Measurements from ENCODE around the gene ZNF112. TPM values are rescaled to one million over a fixed set of nuclear protein-coding genes. Genes with fewer than 3 reads are reported as not detected.

Gene ZNF112
- total and polyA plus RNA-seq, 2 experiments from 2014 or later, result 2.6 to 8.8 TPM

- H3K9me3 ChIP-seq (ENCODE audit: low read depth), result peaks cover 6% of the 10 kb centered on the region
- no peaks in the 10 kb centered on the region for H4K20me1 ChIP-seq (ENCODE audit: insufficient read depth, poor library complexity, severe bottlenecking)
- H3K27me3 ChIP-seq, result no peaks in the 10 kb centered on the region
- no peaks in the 10 kb centered on the region for H3K4me1 ChIP-seq (ENCODE audit: insufficient read depth)
- TF ChIP-seq CTCF (IDR thresholded peaks at IDR 0.05; ENCODE audit: poor library complexity), result no peak
- TF ChIP-seq EZH2phosphoT487 (IDR thresholded peaks at IDR 0.05; ENCODE audit: low read depth, severe bottlenecking, unreplicated experiment), result no peak
- no peak overlapping the region for H3K27ac ChIP-seq
- no peak overlapping the region for H2AFZ ChIP-seq
- H3K4me3 ChIP-seq, result no peak overlapping the region
- H3K79me2 ChIP-seq, result no peaks in the 10 kb centered on the region
- H3K9me2 ChIP-seq (replicated peaks; ENCODE audit: insufficient read depth), result no peaks in the 10 kb centered on the region
- peak overlapping the region; percentile 28 for H3K4me2 ChIP-seq
- 61% methylated on average over 4 of the region's 4 CpGs for WGBS (ENCODE audit: low lambda C conversion rate, missing lambda C conversion rate)
- no peak for DNase-seq (ENCODE audit: low spot score)
- H3K36me3 ChIP-seq (replicated peaks; ENCODE audit: insufficient read depth, low read depth), result peaks cover 10% of the 10 kb centered on the region
Observed at GRCh38 chr19:44284968-44285367, 71.5 kb downstream of the ZNF112 start.

GRCh38 chr19:44282846-44283245 is 73.6 kb downstream of the ZNF112 start:
- no peaks in the 10 kb centered on the region for H4K20me1 ChIP-seq (ENCODE audit: insufficient read depth, poor library complexity, severe bottlenecking)
- TF ChIP-seq EZH2 (IDR thresholded peaks at IDR 0.05; ENCODE audit: borderline replicate concordance), result no peak
- TF ChIP-seq EZH2phosphoT487 (IDR thresholded peaks at IDR 0.05; ENCODE audit: low read depth, severe bottlenecking, unreplicated experiment), result no peak
- TF ChIP-seq CTCF (IDR thresholded peaks at IDR 0.05; ENCODE audit: poor library complexity), result no peak
- no peaks in the 10 kb centered on the region for H3K9me2 ChIP-seq (replicated peaks; ENCODE audit: insufficient read depth)
- no peaks in the 10 kb centered on the region for H3K79me2 ChIP-seq
- H3K36me3 ChIP-seq (replicated peaks; ENCODE audit: insufficient read depth, low read depth), result peaks cover 6% of the 10 kb centered on the region
- no peak overlapping the region for H3K4me2 ChIP-seq
- DNase-seq (ENCODE audit: low spot score), result no peak
- no peak overlapping the region for H2AFZ ChIP-seq
- 91% methylated on average over 3 of the region's 3 CpGs for WGBS (ENCODE audit: low lambda C conversion rate, missing lambda C conversion rate)
- H3K27me3 ChIP-seq, result no peaks in the 10 kb centered on the region
- H3K9me3 ChIP-seq (ENCODE audit: low read depth), result peaks cover 2% of the 10 kb centered on the region
- no peaks in the 10 kb centered on the region for H3K4me1 ChIP-seq (ENCODE audit: insufficient read depth)
- no peak overlapping the region for H3K4me3 ChIP-seq
- no peak overlapping the region for H3K27ac ChIP-seq

GRCh38 chr19:44280916-44281315 is 75.6 kb downstream of the ZNF112 start:
- no peaks in the 10 kb centered on the region for H3K9me3 ChIP-seq (ENCODE audit: low read depth)
- no peaks in the 10 kb centered on the region for H3K27me3 ChIP-seq
- H3K9me2 ChIP-seq (replicated peaks; ENCODE audit: insufficient read depth), result no peaks in the 10 kb centered on the region
- no peaks in the 10 kb centered on the region for H3K4me1 ChIP-seq (ENCODE audit: insufficient read depth)
- no peak overlapping the region for H2AFZ ChIP-seq
- no peak for TF ChIP-seq EZH2phosphoT487 (IDR thresholded peaks at IDR 0.05; ENCODE audit: low read depth, severe bottlenecking, unreplicated experiment)
- no peak for TF ChIP-seq CTCF (IDR thresholded peaks at IDR 0.05; ENCODE audit: poor library complexity)
- TF ChIP-seq EZH2 (IDR thresholded peaks at IDR 0.05; ENCODE audit: borderline replicate concordance), result no peak
- no peaks in the 10 kb centered on the region for H4K20me1 ChIP-seq (ENCODE audit: insufficient read depth, poor library complexity, severe bottlenecking)
- H3K4me2 ChIP-seq, result no peak overlapping the region
- H3K79me2 ChIP-seq, result no peaks in the 10 kb centered on the region
- WGBS (ENCODE audit: low lambda C conversion rate, missing lambda C conversion rate), result 88% methylated on average over 10 of the region's 10 CpGs
- peaks cover 2% of the 10 kb centered on the region for H3K36me3 ChIP-seq (replicated peaks; ENCODE audit: insufficient read depth, low read depth)
- no peak for DNase-seq (ENCODE audit: low spot score)
- H3K27ac ChIP-seq, result no peak overlapping the region
- H3K4me3 ChIP-seq, result no peak overlapping the region

DNA sequence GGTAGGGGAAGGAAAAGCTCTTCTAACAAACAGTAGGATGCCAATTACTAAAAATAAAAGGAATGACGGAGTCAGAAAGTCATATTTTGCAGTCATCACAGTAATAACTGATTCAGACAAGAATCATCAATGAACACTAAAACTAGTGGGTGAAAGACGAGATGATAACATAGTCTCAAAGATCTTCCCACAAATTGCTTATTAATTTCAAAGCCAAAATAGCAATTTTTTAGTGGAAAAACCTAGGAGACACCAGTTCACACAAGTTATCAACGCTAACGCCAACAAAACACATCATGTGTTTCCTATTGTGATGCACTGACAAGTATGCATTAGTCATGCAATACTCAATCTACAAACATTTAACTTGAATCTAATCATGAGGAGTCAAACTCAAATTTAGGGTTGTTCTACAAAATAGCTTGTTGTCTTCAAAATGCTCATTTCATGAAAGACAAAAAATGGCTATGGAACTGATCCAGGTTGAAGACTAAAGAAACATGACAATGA is 78.2 kb downstream of the ZNF112 start:
- no peak overlapping the region for H3K4me2 ChIP-seq
- H3K4me1 ChIP-seq (ENCODE audit: insufficient read depth), result no peaks in the 10 kb centered on the region
- H3K79me2 ChIP-seq, result no peaks in the 10 kb centered on the region
- H3K27ac ChIP-seq, result no peak overlapping the region
- no peaks in the 10 kb centered on the region for H4K20me1 ChIP-seq (ENCODE audit: insufficient read depth, poor library complexity, severe bottlenecking)
- DNase-seq (ENCODE audit: low spot score), result no peak
- TF ChIP-seq EZH2 (IDR thresholded peaks at IDR 0.05; ENCODE audit: borderline replicate concordance) (no peak), CTCF (IDR thresholded peaks at IDR 0.05; ENCODE audit: poor library complexity) (no peak), EZH2phosphoT487 (IDR thresholded peaks at IDR 0.05; ENCODE audit: low read depth, severe bottlenecking, unreplicated experiment) (no peak)
- peaks cover 3% of the 10 kb centered on the region for H3K9me3 ChIP-seq (ENCODE audit: low read depth)
- 96% methylated on average over 4 of the region's 4 CpGs for WGBS (ENCODE audit: low lambda C conversion rate, missing lambda C conversion rate)
- no peak overlapping the region for H3K4me3 ChIP-seq
- no peaks in the 10 kb centered on the region for H3K9me2 ChIP-seq (replicated peaks; ENCODE audit: insufficient read depth)
- no peaks in the 10 kb centered on the region for H3K27me3 ChIP-seq
- no peak overlapping the region for H2AFZ ChIP-seq
- H3K36me3 ChIP-seq (replicated peaks; ENCODE audit: insufficient read depth, low read depth), result peaks cover 2% of the 10 kb centered on the region

Measured in hepatocyte (in vitro differentiated cells).